Neutrophil (primary cell): ENCODE data around the gene PRUNE1.

Experiments used
- H3K27ac ChIP-seq: fragments of 200-600 bp; sonication (generic); 2 replicates; pipeline ENCODE4 v1.5.1; 2016; ENCODE audit warnings: mild to moderate bottlenecking, moderate library complexity
- H3K27me3 ChIP-seq: fragments of 200-600 bp; sonication (generic); 2 replicates; pipeline ENCODE4 v1.6.0; 2016; ENCODE audit warnings: mild to moderate bottlenecking
- H3K36me3 ChIP-seq: fragments of 200-600 bp; sonication (generic); 2 replicates; pipeline ENCODE4 v1.5.1; 2017
- H3K4me1 ChIP-seq, 2 experiments: fragments of 200-600 bp in 1 of 2; sonication (generic) in 1 of 2; 1 replicate in 1 of 2; 2 replicates in 1 of 2; pipeline versions ENCODE4 v1.5.1 to v1.6.1; 2013 to 2016; ENCODE audit warnings: low read depth in 1 of 2, low read length in 1 of 2, mild to moderate bottlenecking in 1 of 2, moderate library complexity in 1 of 2; ENCODE audit not compliant: control insufficient read depth in 1 of 2, insufficient read depth in 1 of 2
- H3K4me3 ChIP-seq, 2 experiments: fragments of 200-600 bp in 1 of 2; sonication (generic) in 1 of 2; 1 replicate in 1 of 2; 2 replicates in 1 of 2; pipeline ENCODE4 v1.5.1; 2013 to 2016; ENCODE audit warnings: low read depth in 1 of 2, low read length in 1 of 2, mild to moderate bottlenecking in 1 of 2, moderate library complexity in 1 of 2
- H3K9me3 ChIP-seq: fragments of 200-600 bp; sonication (generic); 2 replicates; pipeline ENCODE4 v1.5.1; 2016
- CTCF ChIP-seq: fragments of 200-600 bp; sonication (generic); IDR thresholded peaks from 2 replicates; pipeline ENCODE4 v1.5.1; 2016; ENCODE audit warnings: antibody characterized with exemption

The PRUNE1 gene

GRCh38 chr1:151002611-151003010, 5.6 kb upstream of the PRUNE1 start:
- Histone ChIP-seq H3K27ac (peak overlapping the region; percentile 96), H3K27me3 (no peaks in the 10 kb centered on the region)

GRCh38 chr1:151003180-151003579, 5.1 kb upstream of the PRUNE1 start:
- no peaks in the 10 kb centered on the region for H3K9me3 ChIP-seq
- no peaks in the 10 kb centered on the region for H3K27me3 ChIP-seq
- H3K27ac ChIP-seq: peak overlapping the region; percentile 96
- no peak for TF ChIP-seq CTCF
- peak overlapping the region; percentile 90 to 99 for H3K4me3 ChIP-seq
- H3K4me1 ChIP-seq: peaks cover 73 to 91% of the 10 kb centered on the region in 2 experiments
- H3K36me3 ChIP-seq: peaks cover 34% of the 10 kb centered on the region

More at GRCh38 chr1:151002611-151003010, 5.6 kb upstream of the PRUNE1 start:
- Histone ChIP-seq H3K9me3 (no peaks in the 10 kb centered on the region), H3K4me1 (peaks cover 68 to 86% of the 10 kb centered on the region in 2 experiments), H3K36me3 (peaks cover 40% of the 10 kb centered on the region), H3K4me3 (peak overlapping the region; percentile 90 to 99)
- TF ChIP-seq CTCF: no peak

GRCh38 chr1:151005729-151006319, 2.4 kb upstream of the PRUNE1 start:
- H3K27me3 ChIP-seq: no peaks in the 10 kb centered on the region
- no peaks in the 10 kb centered on the region for H3K9me3 ChIP-seq
- H3K27ac ChIP-seq: peak overlapping the region; percentile 96
- TF ChIP-seq CTCF: no peak
- peaks cover 66 to 81% of the 10 kb centered on the region in 2 experiments for H3K4me1 ChIP-seq
- peak overlapping the region; percentile 90 to 99 for H3K4me3 ChIP-seq
- H3K36me3 ChIP-seq: peaks cover 8% of the 10 kb centered on the region

- Histone ChIP-seq H3K27me3 (no peaks in the 10 kb centered on the region), H3K4me3 (peak within 1 kb of the TSS; percentile 90 to 99), H3K9me3 (no peaks in the 10 kb centered on the region), H3K27ac (peak within 1 kb of the TSS; percentile 96), H3K4me1 (peaks cover 59 to 75% of the 10 kb centered on the region in 2 experiments), H3K36me3 (peaks cover 1% of the 10 kb centered on the region)
- peak; percentile 73 for TF ChIP-seq CTCF
These were observed 1.8 kb upstream of the PRUNE1 start, which contains the start of gene MINDY1 for GRCh38 chr1:151006327-151007052. TSS of gene MINDY1 (minus strand) at chr1:151006902. CDS start at chr1:151002617, 4,285 bp downstream.

GRCh38 chr1:151007853-151008243, 401 bp upstream of the PRUNE1 start:
- Histone ChIP-seq H3K4me1 (peaks cover 46 to 61% of the 10 kb centered on the region in 2 experiments), H3K9me3 (no peaks in the 10 kb centered on the region), H3K36me3 (peaks cover 1% of the 10 kb centered on the region), H3K27ac (peak overlapping the region; percentile 96), H3K27me3 (no peaks in the 10 kb centered on the region), H3K4me3 (peak overlapping the region; percentile 90 to 99)
- no peak for TF ChIP-seq CTCF
